ENCODE data around the gene CPPED1.
"Not testable (repeated sequence)": the region's sequence is repeated elsewhere in the genome, so short reads cannot be mapped to it uniquely, and the experiment has no call there.

The CPPED1 gene

GRCh38 chr16:12803203-12804093 lies at the start of gene CPPED1:
Gene CPPED1, minus strand, starts transcription at chr16:12803887. Its CDS starts 111 bp downstream, at chr16:12803776.
- peak; percentile 92 for DNase-seq

- no peak for DNase-seq
These were observed 46.5 kb upstream of the CPPED1 start for GRCh38 chr16:12850186-12850585.

- no peak for DNase-seq
These were observed 42.9 kb upstream of the CPPED1 start for GRCh38 chr16:12846592-12846991.

- no peak for DNase-seq
These were observed 41.6 kb upstream of the CPPED1 start for GRCh38 chr16:12845282-12845681.

- DNase-seq, result no peak
These were observed 34.1 kb upstream of the CPPED1 start for GRCh38 chr16:12837756-12838155.

- DNase-seq, result no peak
These were observed 33.6 kb upstream of the CPPED1 start for GRCh38 chr16:12837291-12837690.

- DNase-seq, result no peak
These were observed 30.2 kb upstream of the CPPED1 start for GRCh38 chr16:12833926-12834325.

- DNase-seq, result no peak
These were observed 25.6 kb upstream of the CPPED1 start for GRCh38 chr16:12829096-12829888.

GRCh38 chr16:12828206-12828605 lies 24.5 kb upstream of the CPPED1 start:
- no peak for DNase-seq

- no peak for DNase-seq
These were observed 22.9 kb upstream of the CPPED1 start for GRCh38 chr16:12826559-12826958.

- peak; percentile 57 for DNase-seq
These were observed 15.7 kb upstream of the CPPED1 start for GRCh38 chr16:12819126-12820117.

- no peak for DNase-seq
These were observed 14.6 kb upstream of the CPPED1 start for GRCh38 chr16:12818326-12818725.

- DNase-seq, result not testable (repeated sequence)
These were observed 13.1 kb upstream of the CPPED1 start for GRCh38 chr16:12816791-12817214.

GRCh38 chr16:12815361-12815760 lies 11.7 kb upstream of the CPPED1 start:
- no peak for DNase-seq

GRCh38 chr16:12813734-12814133 lies 10.0 kb upstream of the CPPED1 start:
- DNase-seq, result not testable (repeated sequence)

GRCh38 chr16:12813321-12813720 lies 9.6 kb upstream of the CPPED1 start:
- not testable (repeated sequence) for DNase-seq

GRCh38 chr16:12811441-12812383 lies 8.0 kb upstream of the CPPED1 start:
- no peak for DNase-seq

GRCh38 chr16:12805066-12805465 lies 1.4 kb upstream of the CPPED1 start:
- peak; percentile 7 for DNase-seq

- DNase-seq, result no peak
These were observed 708 bp upstream of the CPPED1 start for GRCh38 chr16:12804395-12804794.

- no peak for DNase-seq
These were observed 1.0 kb downstream of the CPPED1 start for GRCh38 chr16:12802661-12803060.

GRCh38 chr16:12802048-12802447 lies 1.6 kb downstream of the CPPED1 start:
- DNase-seq, result peak; percentile 10
